ENCODE results near the gene FAM204A. TPM values are rescaled to one million over a fixed set of nuclear protein-coding genes. Genes with fewer than 3 reads are reported as not detected.

Gene FAM204A
- polyA plus RNA-seq, 3 donors, result 79.5 to 88.1 (median 83.5) TPM

- DNase-seq (ENCODE audit: low read depth in 3 of 3, low spot score in 2 of 3), result no peak
These were observed 87.5 kb downstream of the FAM204A start for GRCh38 chr10:118254654-118255053.

GRCh38 chr10:118253397-118253796 is 88.7 kb downstream of the FAM204A start:
- no peak for DNase-seq (ENCODE audit: low read depth in 3 of 3, low spot score in 2 of 3)

- DNase-seq (ENCODE audit: low read depth in 3 of 3, low spot score in 2 of 3), result no peak
These were observed 90.3 kb downstream of the FAM204A start for GRCh38 chr10:118251791-118252190.

GRCh38 chr10:118249714-118250113 is 92.4 kb downstream of the FAM204A start:
- DNase-seq (ENCODE audit: low read depth in 3 of 3, low spot score in 2 of 3), result no peak
